Activated T-cell treated with anti-CD3 and anti-CD28 coated beads for 24 hours (primary cell): Measurements from ENCODE around the gene GAA.

Experiments
- DNase-seq: peaks from one replicate; pipeline ENCODE4 v3.0.0-alpha.2; 2020; ENCODE audit warnings: low read depth

The GAA gene

DNA sequence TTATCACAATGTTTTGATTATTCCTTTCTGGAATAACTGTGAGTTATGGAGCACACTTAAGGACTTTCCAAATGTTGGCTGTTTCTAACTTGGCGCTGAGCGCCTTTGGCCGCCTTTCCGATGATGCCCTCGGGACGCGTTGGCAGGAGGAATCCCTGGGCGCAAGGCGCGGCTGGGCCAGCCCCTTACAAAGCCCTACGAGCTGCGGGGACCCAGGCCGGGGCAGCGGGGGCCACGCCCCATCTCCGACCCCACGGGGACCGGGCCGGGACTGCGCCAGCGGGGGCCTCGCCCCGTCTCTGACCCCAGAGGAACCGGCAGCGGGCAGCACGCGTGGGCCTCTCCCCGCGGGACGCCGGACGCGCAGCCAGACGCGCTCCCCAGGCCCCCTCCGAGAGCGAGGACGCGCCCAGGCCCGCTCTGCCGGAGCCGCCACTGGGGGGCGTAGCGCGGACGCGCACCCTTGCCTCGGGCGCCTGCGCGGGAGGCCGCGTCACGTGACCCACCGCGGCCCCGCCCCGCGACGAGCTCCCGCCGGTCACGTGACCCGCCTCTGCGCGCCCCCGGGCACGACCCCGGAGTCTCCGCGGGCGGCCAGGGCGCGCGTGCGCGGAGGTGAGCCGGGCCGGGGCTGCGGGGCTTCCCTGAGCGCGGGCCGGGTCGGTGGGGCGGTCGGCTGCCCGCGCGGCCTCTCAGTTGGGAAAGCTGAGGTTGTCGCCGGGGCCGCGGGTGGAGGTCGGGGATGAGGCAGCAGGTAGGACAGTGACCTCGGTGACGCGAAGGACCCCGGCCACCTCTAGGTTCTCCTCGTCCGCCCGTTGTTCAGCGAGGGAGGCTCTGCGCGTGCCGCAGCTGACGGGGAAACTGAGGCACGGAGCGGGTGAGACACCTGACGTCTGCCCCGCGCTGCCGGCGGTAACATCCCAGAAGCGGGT lies at the start of gene GAA:
GAA (plus strand) TSS at position 571 of the 935 bp plus-strand sequence. CDS start 3,006 bp downstream, outside the sequence.
- peak; percentile 81 for DNase-seq

DNA sequence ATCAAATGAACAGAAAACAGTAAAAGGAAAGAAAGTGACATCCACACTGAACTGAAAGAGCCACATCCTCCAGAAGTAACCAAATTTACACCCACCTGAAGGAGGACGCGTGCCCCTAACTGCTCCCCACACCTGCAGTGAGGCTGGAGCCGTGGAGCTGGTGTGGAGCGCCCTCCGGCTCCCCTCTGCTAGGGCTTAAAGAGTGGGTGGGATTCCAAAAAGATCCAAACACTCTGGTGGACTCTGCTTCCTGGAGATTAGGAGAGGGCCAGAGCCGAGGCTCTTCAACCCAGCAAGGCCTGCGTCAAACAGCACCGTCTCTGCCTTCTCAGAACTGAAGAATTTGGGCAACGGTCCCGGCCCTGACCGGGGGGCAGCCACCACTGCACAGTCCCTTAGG lies 49.7 kb upstream of the GAA start:
- DNase-seq: no peak

DNA sequence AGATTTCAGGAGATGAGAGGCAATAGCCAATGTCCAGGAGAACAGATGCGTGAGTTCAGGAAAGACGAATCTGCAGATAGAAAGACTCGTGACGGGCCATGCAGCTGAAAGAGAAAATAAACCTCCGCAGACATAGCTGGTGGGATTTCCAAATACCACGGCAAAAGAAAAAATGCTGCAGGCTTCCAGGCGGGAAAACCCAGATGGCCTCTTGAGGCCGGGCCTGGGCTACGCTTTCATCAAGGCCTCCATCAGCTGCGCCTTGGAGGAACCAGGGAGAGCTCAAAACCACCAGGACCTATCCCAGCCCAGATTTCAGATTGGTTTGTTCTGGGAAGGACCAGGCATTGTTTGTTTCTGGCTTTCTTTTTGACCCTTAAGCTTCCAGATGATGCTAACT lies 48.3 kb upstream of the GAA start:
- no peak for DNase-seq

DNA sequence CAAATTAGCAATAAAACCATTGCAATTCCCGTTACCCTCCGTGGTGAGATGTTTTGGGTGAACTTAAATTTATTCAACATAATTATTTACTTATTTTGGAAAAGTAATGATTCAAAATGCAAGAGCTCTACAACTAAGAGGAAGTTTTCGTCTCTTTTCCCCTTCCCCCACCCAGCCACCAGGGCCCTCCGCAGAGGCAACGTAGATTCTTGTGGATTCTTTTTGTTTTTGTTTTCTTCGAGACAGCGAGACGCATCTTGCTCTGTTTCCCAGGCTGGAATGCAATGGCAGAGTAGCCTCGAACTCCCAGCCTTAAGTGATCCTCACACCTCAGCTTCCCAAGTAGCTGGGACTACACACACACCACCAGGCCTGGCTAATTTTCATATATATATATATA lies 45.8 kb upstream of the GAA start:
- no peak for DNase-seq

DNA sequence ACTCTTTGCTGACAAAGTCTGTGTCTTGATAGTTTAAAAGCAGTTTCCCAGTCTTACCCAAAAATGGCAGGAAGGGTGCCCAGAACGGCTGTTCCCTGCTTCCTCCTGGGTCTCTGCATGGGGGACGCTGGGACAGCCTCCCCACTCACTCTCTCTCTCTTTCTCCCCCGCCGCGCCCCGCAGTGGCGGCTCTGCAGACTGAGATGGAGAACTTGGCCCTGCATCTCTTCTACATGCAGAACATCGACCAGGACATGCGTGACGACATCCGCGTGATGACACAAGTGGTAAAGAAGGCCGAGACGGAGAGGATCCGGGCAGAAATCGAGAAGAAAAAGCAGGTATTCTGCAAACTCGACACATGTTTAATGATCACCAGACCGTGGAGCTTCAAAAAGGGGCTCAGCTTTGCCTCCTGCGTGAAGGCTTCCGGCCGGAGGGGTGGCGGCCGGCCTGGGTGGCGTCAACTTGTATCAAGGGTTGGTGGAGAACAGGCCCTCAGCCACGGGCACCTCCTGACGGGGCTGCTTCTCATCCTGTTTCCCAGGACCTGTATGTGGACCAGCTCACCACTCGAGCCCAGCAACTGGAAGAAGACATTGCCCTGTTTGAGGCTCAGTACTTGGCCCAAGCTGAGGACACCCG lies 42.9 kb upstream of the GAA start:
- DNase-seq: no peak

DNA sequence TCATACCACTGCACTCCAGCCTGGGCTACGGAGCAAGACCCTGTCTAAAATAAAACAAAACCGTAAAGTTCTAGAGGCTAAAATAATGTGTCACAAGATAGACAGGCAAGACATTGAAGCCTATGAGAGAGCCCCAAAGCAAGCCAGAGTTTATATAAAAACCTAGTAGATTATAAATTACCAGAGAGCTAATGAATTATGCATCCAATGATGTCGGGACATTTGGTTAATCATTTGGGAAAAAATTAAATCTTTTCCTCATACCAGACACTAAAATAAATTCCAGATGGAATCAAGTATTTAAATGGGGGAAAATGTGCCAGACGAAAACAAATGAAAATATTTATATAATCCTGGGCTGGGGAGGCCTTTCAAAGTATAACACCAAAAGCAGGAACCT lies 40.7 kb upstream of the GAA start:
- DNase-seq: no peak

DNA sequence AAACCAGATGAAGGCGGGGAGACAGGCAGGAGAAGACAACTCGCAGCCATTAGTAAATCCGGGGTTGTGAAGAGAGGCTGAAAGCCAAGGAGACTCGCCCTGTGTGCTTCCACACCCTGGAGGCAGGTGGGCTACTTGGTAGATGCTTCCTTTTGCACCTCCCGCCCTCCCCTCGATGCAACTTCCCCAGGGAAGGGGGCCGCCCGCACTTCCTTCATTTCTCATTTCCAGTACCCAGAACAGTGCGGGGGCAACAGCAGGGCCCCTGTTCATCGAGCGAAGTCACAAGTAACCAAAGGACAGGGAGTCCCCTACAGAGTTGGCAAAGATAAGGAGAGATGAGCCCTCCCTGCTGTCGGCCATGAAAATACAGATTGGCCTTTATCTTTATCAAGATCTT lies 40.0 kb upstream of the GAA start:
- no peak for DNase-seq

DNA sequence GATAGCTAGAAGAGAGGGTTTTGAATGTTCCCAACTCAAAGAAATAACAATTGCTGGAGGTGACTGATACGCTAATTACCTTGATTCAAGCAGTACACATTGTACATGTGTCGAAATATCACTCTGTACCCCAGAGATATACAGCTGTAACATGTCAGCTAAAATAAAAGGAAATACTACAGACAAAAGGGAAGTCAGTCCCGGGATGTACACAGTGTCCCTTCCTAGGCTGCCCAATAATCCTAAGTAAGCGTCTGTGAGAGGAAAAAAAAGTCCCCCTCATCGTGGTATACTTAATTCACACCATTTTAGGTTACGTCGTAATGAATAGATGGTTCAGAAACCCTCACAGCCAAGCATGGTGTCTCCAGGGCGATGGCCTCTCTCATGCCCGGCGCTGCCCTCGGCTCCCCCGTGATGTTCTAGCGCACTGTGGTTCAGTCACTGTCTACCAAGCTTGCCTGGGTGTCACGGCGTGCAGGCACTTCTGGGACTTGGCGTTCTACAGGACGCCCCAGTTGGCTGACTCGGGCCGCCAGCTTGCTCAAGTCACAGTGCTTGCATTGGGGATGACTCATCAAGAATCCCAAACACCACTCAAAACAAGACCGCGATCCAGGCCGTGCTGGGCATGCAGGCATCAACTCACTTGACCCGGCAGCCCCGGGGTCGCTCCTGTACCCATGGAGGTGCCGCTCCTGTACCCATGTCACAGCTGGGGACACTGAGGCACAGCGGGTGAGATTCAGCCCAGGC lies 37.4 kb upstream of the GAA start:
- DNase-seq: no peak

DNA sequence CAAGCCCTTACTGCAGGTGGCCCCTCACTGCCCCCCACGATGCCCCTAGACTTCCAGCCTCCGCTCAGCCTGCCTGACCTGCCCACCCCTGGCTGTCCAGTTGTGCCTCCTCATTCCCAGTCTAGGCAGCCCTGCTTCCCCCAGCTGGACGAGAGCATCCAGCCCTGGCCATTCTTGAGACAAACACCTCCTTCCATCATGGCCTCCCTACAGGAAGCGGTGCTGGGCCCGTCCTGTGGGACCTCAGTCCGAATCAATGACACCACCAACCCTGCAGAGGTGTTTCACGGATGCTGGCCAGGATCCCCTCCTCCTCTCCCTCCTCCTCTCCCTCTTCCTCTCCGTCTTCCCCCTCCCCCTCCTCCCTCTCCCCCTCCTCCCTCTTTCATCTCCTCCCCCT lies 36.7 kb upstream of the GAA start:
- no peak for DNase-seq

DNA sequence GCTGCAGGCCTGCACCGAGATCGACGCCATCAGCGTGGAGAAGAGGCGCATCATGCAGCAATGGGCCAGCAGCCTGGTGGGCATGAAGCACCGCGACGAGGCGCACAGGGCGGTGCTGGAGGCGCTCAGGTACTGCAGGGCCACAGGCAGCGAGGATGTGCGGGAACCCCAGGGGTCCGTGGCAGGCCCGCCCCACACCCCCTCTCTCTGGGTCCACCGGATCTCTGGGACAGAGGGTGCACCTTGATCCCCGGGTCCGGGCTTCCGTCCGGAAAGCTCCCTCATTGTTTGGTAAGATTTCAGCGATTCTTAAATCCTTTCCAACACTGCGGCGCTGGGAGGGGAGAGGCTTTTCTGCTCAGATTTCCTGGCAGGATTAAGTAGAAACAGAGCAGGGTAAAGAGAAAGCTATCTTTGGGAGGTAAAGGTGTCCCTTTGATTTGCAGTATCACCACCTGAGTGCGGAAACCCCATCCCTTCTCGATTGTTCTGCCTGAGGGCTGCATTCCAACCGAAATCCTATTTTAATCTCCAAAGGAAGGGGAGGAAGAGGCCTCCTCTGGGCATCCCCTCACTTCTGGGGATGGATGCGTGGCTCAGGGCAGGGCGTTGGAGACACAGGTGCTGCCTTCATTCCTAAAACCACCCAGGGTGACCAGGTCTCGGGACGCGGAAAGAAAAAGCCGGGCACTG lies 35.8 kb upstream of the GAA start:
- DNase-seq: no peak

DNA sequence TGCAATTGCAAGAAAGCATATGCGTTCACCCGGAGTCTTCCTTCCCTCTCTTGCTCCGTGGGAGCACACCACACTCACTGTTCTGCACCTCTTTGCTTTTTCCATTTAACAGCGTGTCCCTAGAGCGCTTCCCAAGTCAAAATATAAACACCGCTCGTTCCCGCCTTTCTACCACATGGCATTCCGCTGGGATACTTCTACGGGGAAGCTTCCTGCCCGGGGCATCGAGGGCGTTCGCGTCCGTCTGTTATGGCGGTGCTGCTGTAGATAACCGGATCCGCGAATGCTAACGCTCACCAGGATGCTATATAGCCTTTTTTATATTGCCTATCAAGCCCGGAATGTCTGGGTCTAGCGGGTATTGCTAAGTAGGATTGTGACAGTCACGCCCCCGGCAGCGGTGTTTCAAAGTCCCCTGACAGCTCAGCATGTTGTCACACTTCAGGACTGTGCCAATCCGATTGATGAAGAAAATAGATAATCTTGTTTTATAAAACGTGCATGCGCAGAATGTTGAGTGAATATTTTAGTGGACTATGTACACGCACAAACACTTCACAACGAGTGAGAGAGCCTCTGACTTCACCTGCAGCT lies 33.9 kb upstream of the GAA start:
- no peak for DNase-seq

DNA sequence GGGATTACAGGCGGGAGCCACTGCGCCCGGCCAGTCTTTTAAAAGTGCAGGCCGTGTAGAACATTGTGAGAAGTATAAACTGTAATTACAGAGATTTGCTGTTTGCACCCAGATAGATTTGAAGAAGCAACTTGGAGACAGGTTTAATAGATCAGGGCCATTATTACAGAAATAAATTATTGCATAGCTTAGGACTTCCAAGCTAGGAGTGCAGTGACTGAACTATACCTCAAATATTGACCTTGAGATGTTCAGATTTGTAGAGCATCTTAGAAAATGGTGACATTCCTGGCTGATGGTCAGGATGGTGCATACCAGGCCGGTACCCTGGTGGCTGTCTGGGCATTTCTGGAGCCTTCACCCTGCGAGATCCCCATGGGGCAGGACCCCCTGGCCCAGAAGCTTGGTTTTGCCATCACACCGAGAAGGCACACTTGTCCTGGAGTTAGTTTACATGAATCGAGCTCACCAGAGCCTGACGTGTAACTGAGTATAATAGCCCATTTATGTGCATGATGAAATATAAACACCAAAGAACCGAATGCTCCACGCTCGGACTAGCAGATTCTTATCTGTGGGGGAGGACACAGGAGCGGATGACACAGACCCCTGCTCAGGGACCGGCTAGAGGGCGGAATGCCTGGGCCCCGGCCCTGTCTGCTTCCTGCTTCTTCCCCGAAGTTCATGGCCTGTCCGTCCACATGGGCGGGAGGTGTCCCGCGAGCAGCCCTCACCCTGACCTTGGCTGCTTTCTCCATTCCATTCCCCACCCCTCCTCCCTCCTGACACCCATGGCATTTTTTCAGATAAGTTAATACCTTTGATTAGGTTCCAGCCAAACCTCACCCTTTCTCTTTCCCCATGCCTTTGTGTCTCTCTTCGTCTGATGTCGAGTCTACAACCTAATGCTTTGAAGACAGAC lies 32.8 kb upstream of the GAA start:
- no peak for DNase-seq

DNA sequence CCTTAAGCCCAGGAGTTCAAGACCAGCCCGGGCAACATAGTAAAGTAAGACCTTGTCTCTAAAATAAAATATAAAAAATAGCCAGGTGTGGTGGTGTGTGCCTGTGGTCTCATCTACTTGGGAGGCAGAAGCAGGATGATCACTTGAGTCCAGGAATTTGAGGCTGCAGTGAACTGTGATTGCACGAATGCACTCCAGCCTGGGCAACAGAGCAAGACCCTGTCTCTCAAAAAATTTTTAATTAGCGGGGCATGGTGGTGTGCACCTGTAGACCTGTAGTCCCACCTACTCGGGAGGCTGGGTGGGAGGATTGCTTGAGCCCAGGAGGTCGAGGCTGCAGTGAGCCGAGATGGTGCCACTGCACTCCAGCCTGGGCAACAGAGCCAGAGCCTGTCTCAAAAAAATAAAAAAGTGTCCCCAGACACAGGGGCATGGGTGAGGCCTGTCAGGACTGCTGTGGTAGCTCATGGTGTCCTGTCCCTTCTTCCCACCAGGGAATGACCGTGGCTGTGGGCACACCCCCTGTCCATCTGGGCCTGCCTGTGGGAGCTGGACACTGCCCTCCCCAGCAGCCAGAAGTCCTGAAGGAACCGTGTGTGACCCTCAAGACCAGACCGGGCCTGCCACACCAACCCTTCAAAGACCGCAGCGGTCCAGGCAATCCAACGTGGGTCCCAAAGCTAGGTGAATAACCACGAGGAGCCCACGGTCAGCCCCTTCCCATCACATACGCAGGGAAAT lies 30.8 kb upstream of the GAA start:
- no peak for DNase-seq

DNA sequence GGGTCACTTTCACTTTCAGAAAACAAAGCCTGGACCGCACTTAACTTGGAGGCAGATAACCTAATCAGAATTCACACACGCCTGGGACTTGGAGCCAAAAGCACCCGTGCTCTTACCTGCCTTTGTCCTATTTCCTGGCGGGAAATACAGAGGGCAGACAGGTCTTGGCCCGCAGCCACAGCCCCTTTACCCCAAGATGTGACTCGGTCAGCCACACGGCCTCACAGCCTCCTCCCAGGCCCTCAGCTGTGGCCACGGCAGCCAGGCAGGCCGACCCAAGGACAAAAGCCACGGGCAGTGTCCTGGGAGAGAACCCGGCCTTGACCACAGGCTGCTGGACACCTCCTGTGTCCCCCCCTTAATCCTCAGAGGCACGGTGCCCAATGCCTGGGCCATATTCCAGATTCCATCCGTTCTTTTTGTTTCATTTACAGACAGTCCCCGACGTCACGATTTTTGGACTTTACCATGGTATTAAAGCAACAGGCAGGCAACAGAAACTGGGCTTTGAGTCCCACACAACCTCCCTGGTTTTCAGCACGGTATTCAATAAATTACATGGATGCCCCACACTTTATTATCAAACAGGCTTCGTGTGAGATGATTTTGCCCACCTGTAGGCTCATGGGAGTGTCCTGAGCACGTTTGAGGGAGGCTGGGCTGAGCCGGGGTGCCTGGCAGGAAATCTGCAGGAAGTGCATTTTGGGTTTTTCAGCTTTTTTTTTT lies 30.1 kb upstream of the GAA start:
- DNase-seq: no peak

DNA sequence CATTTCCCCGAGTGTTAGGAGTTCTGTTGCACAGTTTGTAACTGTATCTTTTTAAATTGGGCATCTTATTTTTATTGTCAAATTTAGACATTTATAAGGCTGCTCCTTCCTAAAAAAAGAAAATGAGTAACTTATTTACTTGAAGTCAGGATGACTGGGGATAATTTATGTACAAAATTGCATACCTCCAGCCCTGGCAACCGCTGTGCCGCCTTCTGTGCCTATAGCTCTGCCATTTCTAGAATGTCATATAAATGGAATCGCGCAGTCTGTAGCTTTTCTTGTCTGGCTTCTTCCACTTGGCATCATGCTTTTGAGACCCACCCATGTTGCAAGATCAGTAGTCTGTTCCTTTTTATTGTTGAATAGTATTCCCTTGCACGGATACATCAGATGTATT lies 29.0 kb upstream of the GAA start:
- no peak for DNase-seq

DNA sequence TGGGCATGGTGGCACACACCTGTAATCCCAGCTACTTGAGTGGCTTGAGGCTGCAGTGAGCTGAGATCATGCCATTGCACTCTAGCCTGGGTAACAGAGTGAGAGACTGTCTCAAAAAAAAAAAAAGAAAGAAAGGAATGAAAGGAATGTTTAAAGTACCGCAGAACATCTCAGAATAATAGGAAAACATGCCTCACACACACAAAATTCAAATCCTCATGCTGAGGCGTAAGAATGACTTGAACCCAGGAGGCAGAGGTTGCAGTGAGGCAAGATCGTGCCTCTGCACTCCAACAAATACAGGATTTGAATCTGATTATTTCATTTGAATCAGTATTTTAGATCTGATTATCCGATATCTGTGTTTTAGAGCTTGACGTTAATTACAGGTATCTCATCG lies 21.3 kb upstream of the GAA start:
- no peak for DNase-seq

DNA sequence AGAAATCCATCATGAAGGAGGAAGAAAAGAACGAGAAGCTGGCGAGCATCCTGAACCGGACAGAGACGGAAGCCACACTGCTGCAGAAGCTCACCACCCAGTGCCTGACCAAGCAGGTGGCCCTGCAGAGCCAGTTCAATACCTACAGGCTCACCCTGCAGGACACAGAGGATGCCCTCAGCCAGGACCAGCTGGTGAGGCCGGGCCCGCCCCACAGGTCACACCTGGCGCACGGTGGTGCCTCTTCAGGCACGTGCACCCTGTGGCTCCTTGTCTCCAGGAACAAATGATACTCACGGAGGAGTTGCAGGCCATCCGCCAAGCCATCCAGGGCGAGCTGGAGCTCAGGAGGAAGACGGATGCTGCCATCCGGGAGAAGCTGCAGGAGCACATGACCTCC lies 19.8 kb upstream of the GAA start:
- no peak for DNase-seq

DNA sequence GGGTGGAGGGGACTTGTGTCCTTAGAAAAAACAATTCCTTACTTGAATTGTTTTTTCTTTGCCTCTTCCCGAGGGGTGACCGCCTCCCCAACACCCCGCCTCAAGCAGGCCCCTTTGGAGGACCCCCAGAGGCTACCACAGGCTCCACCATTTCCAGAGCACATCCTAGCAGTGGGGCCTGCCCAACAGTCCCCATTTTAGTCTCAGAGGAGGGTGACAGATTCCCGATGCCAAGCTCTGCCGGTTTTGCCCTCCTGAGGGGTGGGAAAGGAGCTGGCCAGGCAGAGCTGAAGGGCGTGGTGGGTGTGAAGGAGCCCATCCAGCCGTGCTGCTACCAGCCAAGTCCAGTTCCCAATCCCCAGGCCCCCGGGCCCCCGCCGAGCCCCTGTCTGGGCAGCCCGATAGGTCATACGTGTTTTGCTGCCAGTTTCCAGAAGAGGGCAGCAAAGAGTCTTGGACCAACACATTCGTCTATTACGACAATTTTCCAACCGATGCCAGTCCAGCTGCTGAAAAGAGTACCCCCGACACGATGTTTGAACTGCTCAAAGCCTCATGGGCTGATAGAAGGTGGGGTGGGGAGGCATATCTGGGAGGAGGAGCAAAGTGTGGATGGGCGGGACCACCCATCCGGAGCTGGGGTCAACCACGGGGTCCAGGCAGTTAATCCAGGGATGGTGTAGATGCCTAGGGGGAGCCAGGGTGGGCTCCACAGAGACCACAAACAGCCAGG lies 18.8 kb upstream of the GAA start:
- DNase-seq: peak; percentile 51
